HG03025 (cell line): ENCODE measurements around the gene HIRA.

Experiments used
- ATAC-seq: cut with Tn5 transposase; IDR thresholded peaks from one replicate; pipeline ENCODE4 v1.9.1; 2021; ENCODE audit warnings: mild to moderate bottlenecking, moderate library complexity; ENCODE audit not compliant: unreplicated experiment, low FRiP score

Gene HIRA

GRCh38 chr22:19359554-19360299, 71.8 kb downstream of the HIRA start:
- no peak for ATAC-seq

GRCh38 chr22:19358703-19359553, 72.6 kb downstream of the HIRA start:
- no peak for ATAC-seq

- ATAC-seq, result no peak
Measured at GRCh38 chr22:19358195-19358594, 73.3 kb downstream of the HIRA start.

GRCh38 chr22:19357270-19358105, 74.0 kb downstream of the HIRA start:
- no peak for ATAC-seq

GRCh38 chr22:19356708-19357269, 74.7 kb downstream of the HIRA start:
- no peak for ATAC-seq

GRCh38 chr22:19355413-19356157, 75.9 kb downstream of the HIRA start:
- no peak for ATAC-seq

DNA sequence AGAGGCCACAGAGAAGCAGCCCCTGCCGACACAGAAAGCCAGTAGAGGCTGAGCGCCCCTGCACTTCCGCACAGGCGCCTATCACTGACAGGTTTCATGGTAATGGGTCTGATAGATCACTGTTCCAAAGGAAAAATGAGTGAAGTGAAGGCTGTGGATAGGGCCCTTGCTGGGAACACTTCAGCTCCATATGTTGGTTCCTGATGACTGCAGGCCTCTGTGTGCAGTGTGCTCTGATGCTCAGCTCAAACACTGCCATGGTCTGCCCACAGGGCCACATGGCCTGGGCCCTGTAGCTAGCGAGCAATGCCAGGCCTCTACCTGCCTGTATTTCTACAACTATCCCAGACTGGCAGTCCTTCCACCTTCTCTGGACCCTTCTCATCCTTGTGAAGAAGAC, 77.3 kb downstream of the HIRA start:
- ATAC-seq, result no peak

DNA sequence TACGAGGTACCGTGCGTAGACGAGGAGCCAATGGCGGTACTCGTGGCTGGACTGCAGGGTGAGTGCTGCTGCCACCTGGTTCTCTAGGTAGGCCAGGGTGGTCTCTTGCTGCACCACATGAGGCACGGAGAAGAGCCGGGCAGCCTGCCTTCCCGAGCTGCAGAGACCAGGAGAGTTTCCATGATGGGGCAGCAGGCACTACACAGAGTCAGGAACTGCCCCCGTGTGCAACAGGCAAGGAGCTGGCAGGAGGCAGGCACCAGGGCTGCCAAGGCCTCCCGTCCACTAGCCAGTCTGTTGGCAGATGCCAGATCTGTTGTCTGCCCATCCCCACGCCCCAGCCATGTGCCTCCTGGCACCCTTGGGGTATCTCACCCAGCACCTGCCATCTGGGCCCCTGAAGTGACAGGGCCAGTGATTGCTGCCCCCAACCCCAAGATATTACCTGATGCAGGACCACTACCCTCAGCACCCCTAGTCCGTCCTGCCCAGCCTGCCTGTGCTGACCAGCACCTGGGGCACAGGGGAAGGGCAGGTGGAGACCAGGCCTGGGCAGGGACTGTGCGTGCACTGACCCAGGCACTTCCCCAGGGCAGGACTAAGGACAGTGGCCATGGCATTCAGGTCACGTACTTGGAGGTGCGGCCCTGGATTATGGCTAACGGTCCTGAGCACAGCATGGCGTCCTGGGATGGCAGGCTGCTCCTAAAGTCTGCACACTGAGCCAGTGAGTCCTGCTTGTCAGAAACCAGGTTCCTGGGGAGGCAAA, 78.0 kb downstream of the HIRA start:
- ATAC-seq, result no peak

- ATAC-seq, result no peak
Measured at GRCh38 chr22:19352766-19353165, 78.8 kb downstream of the HIRA start.

- no peak for ATAC-seq
Measured at GRCh38 chr22:19352217-19352616, 79.3 kb downstream of the HIRA start.

DNA sequence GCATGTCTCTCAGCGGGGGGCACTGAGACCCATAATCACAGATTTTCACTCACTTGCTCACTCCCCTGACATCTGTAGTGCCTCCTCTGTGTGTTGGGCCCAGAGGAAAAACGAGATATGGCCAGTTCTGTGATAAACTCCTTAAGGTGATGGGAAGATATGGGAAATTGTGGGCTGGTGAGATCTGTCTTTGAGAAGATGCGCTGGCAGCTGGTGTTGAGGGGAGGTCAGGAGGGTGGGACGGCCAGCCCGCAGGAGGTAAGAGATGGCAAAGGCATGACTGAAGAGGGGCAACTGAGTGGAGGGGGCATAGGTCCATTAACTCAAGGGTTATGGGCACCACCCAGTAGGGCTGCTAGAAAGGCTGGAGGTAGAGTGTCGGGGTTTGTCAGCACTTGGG, 79.9 kb downstream of the HIRA start:
- no peak for ATAC-seq

DNA sequence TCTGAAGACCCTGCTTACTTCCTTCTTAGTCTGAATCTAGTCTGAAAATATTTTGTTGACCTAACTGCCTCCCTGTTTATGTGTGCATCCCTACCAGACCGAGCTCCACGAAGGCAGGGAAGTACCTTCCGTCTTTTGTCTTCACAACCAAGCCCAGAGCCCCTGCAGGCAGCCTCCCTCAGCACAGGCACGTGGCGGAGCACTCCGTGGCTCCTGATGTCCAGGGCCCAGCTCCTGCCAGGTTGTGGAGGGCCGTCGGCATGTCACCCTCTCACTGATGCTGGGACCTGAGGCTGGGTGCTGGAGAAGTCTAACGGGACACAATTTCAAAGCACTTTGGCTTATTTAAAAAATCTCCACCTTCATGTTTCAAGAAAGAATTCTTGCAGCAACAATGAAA, 80.6 kb downstream of the HIRA start:
- ATAC-seq, result no peak

GRCh38 chr22:19350476-19350859, 81.1 kb downstream of the HIRA start:
- no peak for ATAC-seq

- ATAC-seq, result no peak
Measured at GRCh38 chr22:19349778-19350475, 81.6 kb downstream of the HIRA start.

GRCh38 chr22:19346677-19347265, 84.8 kb downstream of the HIRA start:
- no peak for ATAC-seq

DNA sequence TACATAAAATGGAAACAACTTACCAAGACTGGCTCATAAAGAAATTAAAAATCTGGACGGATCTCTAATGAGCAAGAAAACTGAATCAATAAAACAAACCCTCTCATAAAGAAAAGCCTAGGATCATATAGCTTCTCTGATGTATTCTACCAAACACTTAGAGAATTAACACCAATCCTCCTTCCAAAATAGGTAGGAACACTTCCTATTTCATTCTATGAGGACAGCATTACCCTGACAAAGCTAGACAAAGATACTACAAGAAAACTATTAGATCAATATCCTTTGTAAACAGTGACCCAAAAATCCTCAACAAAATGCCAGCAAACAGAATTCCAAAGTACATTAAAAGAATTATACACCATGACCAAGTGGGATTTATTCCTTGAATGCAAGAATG, 87.1 kb downstream of the HIRA start:
- no peak for ATAC-seq

- no peak for ATAC-seq
Measured at GRCh38 chr22:19343470-19343869, 88.1 kb downstream of the HIRA start.

- no peak for ATAC-seq
Measured at GRCh38 chr22:19341500-19341899, 90.0 kb downstream of the HIRA start.
